Panc1 (cell line): ENCODE measurements around the gene TDRD1. TPM values are rescaled to one million over a fixed set of nuclear protein-coding genes. Genes with fewer than 3 reads are reported as not detected.

Source experiments
- ATAC-seq: fragments of 200-7000 bp; cut with Tn5 transposase; 2 replicates; pipeline ENCODE4 v1.9.1; 2020; ENCODE audit warnings: mild to moderate bottlenecking, moderate library complexity
- BruUV-seq: library from RNA; stranded (reverse); fragments of 400-500 nt; replicated peaks from 2 replicates; lab custom pipeline; 2021; lab: Mats Ljungman, UMichigan
- CTCF ChIA-PET: fragments of 300-600 bp; sonication (Branson Sonifier 250); formaldehyde crosslinking; loops from one replicate; lab custom pipeline; 2022; ENCODE audit warnings: antibody characterized with exemption; lab: Charles Lee
- POLR2A ChIA-PET: fragments of 300-600 bp; sonication (Branson Sonifier 250); formaldehyde crosslinking; loops from one replicate; lab custom pipeline; 2022; ENCODE audit warnings: antibody characterized with exemption; lab: Charles Lee
- DNase-seq: peaks from one replicate; pipeline ENCODE4 v3.0.0-alpha.2; 2010; ENCODE audit warnings: low read depth, low spot score
- H3K27ac ChIP-seq: 2 replicates; pipeline ENCODE4 v1.5.1; 2011; ENCODE audit warnings: mild to moderate bottlenecking, low read length, inconsistent platforms
- H3K27me3 ChIP-seq: fragments of 200-500 bp; sonication (Bioruptor generic); 2 replicates; pipeline ENCODE4 v1.6.0; 2014; ENCODE audit warnings: low read length, inconsistent platforms; ENCODE audit not compliant: control insufficient read depth, insufficient read depth
- H3K36me3 ChIP-seq: fragments of 200-500 bp; sonication (Bioruptor generic); 2 replicates; pipeline ENCODE4 v1.5.1; 2014; ENCODE audit warnings: inconsistent platforms, mild to moderate bottlenecking, low read length, moderate library complexity; ENCODE audit not compliant: control insufficient read depth, insufficient read depth
- H3K4me1 ChIP-seq: 2 replicates; pipeline ENCODE4 v1.5.1; 2011; ENCODE audit warnings: inconsistent platforms, mild to moderate bottlenecking, low read length, moderate library complexity; ENCODE audit not compliant: control insufficient read depth, insufficient read depth
- H3K4me3 ChIP-seq, 2 experiments: 2 replicates each; pipeline ENCODE4 v1.5.1; 2011 to 2012; ENCODE audit warnings: low read depth in 2 of 2, low read length in 2 of 2, mild to moderate bottlenecking in 2 of 2, inconsistent platforms in 1 of 2, moderate library complexity in 1 of 2
- H3K9me3 ChIP-seq: fragments of 200-500 bp; sonication (Bioruptor generic); 2 replicates; pipeline ENCODE4 v1.5.1; 2014; ENCODE audit warnings: low read depth, mild to moderate bottlenecking, inconsistent platforms, low read length, moderate library complexity; ENCODE audit not compliant: control insufficient read depth, insufficient read depth
- CTCF ChIP-seq: fragments of 450-650 bp; IDR thresholded peaks from 2 replicates; pipeline ENCODE4 v1.5.1; 2017; ENCODE audit warnings: mild to moderate bottlenecking
- POLR2AphosphoS5 ChIP-seq: IDR thresholded peaks from 2 replicates; pipeline ENCODE4 v1.6.1; 2012; ENCODE audit warnings: mild to moderate bottlenecking, low read depth, low read length, moderate library complexity
- REST ChIP-seq, 2 experiments: IDR thresholded peaks; 2 replicates each; pipeline ENCODE4 v1.6.1; 2011 to 2012; ENCODE audit warnings: low read depth in 2 of 2, control low read depth in 1 of 2, low read length in 1 of 2, mild to moderate bottlenecking in 1 of 2, moderate library complexity in 1 of 2; ENCODE audit not compliant: insufficient read depth in 1 of 2
- SIN3A ChIP-seq: IDR thresholded peaks from 2 replicates; pipeline ENCODE4 v1.6.1; 2012; ENCODE audit warnings: low read depth, mild to moderate bottlenecking, low read length, moderate library complexity, borderline replicate concordance; ENCODE audit not compliant: insufficient read depth
- TCF7L2 ChIP-seq: IDR thresholded peaks from 2 replicates; pipeline ENCODE4 v1.6.1; 2011; ENCODE audit warnings: mild to moderate bottlenecking, low read depth, low read length, inconsistent platforms
- in situ Hi-C: cut with HindIII; loops from 2 replicates; pipeline ENCODE4 v1.10.0; 2016; ENCODE audit warnings: low sequenced_read_pairs, low pct_unique_long_range_greater_than_20kb
- intact Hi-C: fragments of 100-400 bp; cut with micrococcal nuclease; formaldehyde crosslinking; loops from one replicate; pipeline ENCODE4 v1.10.0; 2022; ENCODE audit not compliant: unreplicated experiment
- total RNA-seq: library from RNA; stranded (reverse); gene quantifications from one replicate; pipeline ENCODE4 v1.2.1, GENCODE V29; 2021; ENCODE audit not compliant: unreplicated experiment

Gene TDRD1
- total RNA-seq, 1 experiment from 2014 or later = not detected

- ATAC-seq (no peak), DNase-seq (no peak)
- H3K9me3 ChIP-seq = no peaks in the 10 kb centered on the region
- ChIA-PET CTCF (no interaction called here), POLR2A (no interaction called here)
- in situ Hi-C loops (no loop called here), intact Hi-C loops (no loop called here)
- H3K36me3 ChIP-seq = no peaks in the 10 kb centered on the region
- H3K4me1 ChIP-seq = peaks cover under 1% of the 10 kb centered on the region; the same call in 1 of the 2 replicates
- no peak overlapping the region for H3K4me3 ChIP-seq
- TF ChIP-seq POLR2AphosphoS5 = no peak
- TF ChIP-seq CTCF = no peak
- TF ChIP-seq REST (IDR thresholded peaks at IDR 0.05; ENCODE audit: insufficient read depth in 1 of 2, low read depth in 2 of 2, low read length in 1 of 2) = no peak
- no peak for TF ChIP-seq SIN3A
- TF ChIP-seq TCF7L2 = no peak
- no peak overlapping the region for H3K27ac ChIP-seq
- H3K27me3 ChIP-seq = no peaks in the 10 kb centered on the region
- no TSS peak for BruUV-seq
These were observed 101.9 kb downstream of the TDRD1 start for GRCh38 chr10:114281006-114281405.

GRCh38 chr10:114281461-114281860, 102.3 kb downstream of the TDRD1 start:
- no peak for TF ChIP-seq POLR2AphosphoS5
- no peak for TF ChIP-seq SIN3A
- TF ChIP-seq TCF7L2 = no peak
- no peak for TF ChIP-seq REST (IDR thresholded peaks at IDR 0.05; ENCODE audit: insufficient read depth in 1 of 2, low read depth in 2 of 2, low read length in 1 of 2)
- TF ChIP-seq CTCF = no peak
- POLR2A ChIA-PET = interaction anchor here (0.6 kb wide), 1 partner anchor 317 kb away, joined by 3 read pairs; no protein-coding TSS in a partner anchor
- no peak for DNase-seq
- H3K27ac ChIP-seq = no peak overlapping the region
- intact Hi-C loops = no loop called here
- H3K4me3 ChIP-seq = no peak overlapping the region
- CTCF ChIA-PET = no interaction called here
- ATAC-seq = no peak
- no peaks in the 10 kb centered on the region for H3K36me3 ChIP-seq
- no TSS peak for BruUV-seq
- H3K9me3 ChIP-seq = no peaks in the 10 kb centered on the region
- in situ Hi-C loops = no loop called here
- H3K27me3 ChIP-seq = no peaks in the 10 kb centered on the region
- peaks cover 5% of the 10 kb centered on the region; the same call in 1 of the 2 replicates for H3K4me1 ChIP-seq
